NCI-H2196 treated with DMSO at 0.1 percent for 48 hours (cell line): Measurements from ENCODE around the gene SNX30.
A peak's percentile ranks its signal among the peaks of the same experiment; 100 is the strongest.
"Not testable (repeated sequence)": the region's sequence is repeated elsewhere in the genome, so short reads cannot be mapped to it uniquely, and the experiment has no call there.

ENCODE experiments used
- DNase-seq: peaks from one replicate; lab custom pipeline; 2025; ENCODE audit not compliant: unreplicated experiment; lab: John Stamatoyannopoulos, UW

SNX30 gene, protein sequence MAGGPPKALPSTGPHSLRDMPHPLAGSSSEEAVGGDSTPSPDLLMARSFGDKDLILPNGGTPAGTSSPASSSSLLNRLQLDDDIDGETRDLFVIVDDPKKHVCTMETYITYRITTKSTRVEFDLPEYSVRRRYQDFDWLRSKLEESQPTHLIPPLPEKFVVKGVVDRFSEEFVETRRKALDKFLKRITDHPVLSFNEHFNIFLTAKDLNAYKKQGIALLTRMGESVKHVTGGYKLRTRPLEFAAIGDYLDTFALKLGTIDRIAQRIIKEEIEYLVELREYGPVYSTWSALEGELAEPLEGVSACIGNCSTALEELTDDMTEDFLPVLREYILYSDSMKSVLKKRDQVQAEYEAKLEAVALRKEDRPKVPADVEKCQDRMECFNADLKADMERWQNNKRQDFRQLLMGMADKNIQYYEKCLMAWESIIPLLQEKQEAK

GRCh38 chr9:112750016-112750763 is at the start of gene SNX30:
Gene SNX30, plus strand, starts transcription at chr9:112750760. Its CDS starts 242 bp downstream, at chr9:112751002.
- DNase-seq = peak; percentile 82

DNA sequence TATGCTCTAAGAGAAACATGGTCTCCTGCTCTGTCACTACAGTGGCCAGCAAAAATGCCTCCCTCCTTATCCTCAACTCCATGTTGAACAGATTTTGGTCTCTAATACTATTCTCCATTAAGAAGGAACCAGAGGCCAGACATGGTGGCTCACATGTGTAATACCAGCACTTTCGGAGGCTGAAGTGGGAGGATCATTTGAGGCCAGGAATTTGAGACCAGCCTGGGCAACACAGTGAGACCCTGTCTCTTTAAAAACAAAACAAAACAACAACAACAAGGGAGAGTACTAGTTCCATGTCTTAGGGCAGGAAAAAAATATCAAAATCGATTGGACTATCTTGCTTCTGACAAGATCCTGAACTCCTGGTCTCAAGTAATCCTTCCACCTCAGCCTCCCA is 47.3 kb upstream of the SNX30 start:
- no peak for DNase-seq

DNA sequence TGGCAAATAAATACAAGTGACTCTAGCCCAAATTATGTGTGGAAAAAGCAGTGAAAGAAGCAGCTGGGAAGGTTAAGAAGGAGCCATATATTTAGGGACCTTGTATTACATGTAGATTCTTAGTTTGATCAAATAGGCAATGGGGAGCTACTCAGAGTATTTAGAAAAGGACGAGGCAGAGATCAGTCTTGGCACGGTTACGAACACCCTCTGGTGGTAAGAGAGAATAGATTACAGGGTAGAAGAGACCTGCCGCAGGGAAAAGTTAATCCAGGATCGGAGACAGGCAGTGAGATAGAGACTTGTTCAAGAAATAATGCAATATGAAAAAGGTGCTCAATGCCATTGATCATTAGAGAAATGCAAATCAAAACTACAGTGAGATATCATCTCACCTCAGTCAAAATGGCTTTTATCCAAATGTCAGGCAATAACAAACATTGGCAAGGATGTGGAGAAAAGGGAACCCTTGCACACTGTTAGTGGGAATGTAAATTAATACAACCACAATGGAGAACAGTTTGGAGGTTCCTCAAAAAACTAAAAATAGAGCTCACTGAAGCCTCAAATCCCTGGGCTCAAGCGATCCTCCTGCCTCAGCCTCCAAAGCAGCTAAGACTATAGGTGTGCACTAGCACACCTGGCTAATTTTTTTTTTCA is 44.7 kb upstream of the SNX30 start:
- DNase-seq = no peak

DNA sequence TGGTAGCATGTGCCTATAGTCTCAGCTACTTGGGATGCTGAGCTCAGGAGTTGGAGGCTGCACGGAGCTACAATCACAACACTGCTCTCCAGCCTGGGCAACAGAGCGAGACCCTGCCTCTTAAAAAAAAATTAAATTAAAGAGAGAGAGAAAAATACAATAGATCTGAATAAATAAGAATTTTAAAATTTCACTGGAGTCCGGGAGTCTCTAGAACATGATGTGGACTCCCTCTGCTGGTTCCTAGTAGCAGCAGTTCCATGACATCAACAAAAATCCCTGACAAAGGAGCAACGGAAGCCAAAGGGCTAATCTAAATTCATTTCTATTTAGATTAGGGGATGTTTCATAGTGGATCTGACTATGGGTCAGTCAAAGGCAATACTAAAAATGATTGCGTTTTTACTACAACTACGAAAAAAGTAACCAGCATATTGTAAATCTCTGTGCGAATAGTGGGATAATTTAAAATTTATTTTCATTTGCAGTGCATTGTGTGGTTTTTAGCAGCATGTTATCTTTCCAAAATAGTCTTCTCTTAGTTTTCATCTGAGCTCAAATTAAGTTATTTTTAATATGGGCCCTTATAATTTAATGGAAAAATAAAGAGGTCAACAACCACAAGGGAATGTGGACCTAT is 39.4 kb upstream of the SNX30 start:
- DNase-seq = peak; percentile 24

DNA sequence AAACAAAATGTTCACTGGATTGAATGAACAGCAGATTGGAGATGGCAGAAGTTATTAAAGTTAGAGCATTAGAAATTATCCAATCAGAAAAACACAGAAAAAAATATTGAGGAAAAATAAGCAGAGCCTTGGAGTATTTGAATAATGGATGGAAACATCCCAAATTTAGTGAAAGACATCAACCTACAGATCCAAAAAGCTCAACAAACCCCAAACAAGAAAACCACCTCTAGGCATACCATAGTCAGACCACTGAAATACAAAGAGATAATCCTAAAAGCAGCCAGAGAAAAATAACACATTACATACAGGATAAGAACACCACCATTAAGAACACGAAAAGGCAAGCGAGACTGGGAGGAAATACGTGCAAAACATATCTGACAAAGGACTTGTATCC is 37.9 kb upstream of the SNX30 start:
- DNase-seq = no peak

DNA sequence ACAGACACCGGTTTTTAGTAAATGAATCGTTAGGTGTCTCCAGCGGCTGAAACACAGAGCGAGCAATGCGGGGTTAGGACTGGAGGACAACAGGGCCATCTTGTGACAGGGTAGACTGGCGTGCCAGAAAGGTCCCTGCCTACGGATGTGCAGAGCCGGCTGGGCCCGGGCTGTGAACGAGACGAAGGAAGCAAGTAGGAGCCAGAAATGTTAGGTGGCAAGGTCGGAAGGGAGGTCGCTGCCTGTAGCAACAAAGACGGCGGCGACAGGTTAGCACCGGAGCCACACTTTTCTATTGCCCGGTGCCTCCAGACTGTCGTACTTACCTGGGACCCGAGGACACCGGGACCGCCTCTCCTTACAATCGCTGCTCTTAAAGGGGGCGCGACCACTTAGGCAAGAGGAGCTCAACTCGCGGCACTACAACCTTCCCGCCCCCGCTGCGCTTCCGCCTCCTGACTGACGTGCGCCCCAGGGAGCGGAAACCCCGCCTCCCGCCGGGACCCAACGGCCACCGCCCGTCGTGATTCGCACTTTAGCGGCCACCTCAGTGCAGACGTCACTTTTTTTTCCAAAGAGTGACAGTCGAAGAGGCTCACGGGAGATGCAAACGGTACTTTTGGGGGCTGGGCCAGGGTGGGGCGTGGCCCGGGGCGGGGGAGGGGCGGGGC is 32.8 kb upstream of the SNX30 start, which contains the start of gene INIP:
Gene INIP, minus strand, starts transcription at position 457 of the 671 bp plus-strand sequence. CDS start 1,632 bp downstream, outside the sequence.
- peak; percentile 94 for DNase-seq

DNA sequence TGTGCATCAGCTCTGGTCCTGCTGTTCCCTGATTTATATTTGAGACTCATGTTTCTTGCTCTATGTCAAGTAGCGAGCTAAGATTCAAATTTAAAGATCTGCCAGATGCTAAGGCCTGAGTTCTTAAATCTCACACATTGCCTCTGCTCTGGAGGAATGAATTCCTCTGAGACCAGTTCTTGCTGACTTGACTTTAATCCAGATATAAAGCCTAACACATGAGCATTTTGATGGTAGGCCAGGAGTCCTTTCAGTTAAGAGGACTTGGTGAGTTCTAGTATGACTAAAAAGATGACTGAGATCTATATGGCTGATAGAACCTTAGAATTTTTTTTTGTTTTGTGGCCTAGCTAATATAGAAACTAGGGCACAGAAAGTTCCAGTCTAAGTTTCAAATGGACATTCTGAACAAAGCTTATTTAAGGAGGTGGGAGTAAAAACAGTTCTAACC is 31.3 kb upstream of the SNX30 start:
- DNase-seq = no peak

DNA sequence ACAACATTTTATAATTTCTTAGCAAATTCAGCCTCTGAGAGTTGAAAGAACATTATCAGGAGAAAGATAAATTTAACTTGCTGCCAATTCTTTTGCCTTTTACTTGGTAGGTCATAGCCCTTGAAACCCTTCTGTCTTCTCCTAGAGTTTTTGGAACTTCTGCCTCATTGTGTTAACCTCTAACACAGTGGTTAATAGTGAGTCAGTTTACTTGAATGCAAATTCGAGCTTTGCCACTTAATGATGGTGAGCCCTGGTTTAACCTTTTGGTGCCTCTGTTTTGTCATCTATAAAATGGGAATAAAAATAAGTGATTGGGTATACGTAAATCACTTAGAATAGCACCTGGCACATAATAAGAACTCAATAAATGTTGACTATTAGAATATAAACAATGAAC is 30.9 kb upstream of the SNX30 start:
- no peak for DNase-seq

GRCh38 chr9:112720113-112720780 is 30.3 kb upstream of the SNX30 start:
- DNase-seq = no peak

- not testable (repeated sequence) for DNase-seq
Measured at GRCh38 chr9:112722749-112723148, 27.8 kb upstream of the SNX30 start.

- no peak for DNase-seq
Measured at GRCh38 chr9:112725961-112726360, 24.6 kb upstream of the SNX30 start.

DNA sequence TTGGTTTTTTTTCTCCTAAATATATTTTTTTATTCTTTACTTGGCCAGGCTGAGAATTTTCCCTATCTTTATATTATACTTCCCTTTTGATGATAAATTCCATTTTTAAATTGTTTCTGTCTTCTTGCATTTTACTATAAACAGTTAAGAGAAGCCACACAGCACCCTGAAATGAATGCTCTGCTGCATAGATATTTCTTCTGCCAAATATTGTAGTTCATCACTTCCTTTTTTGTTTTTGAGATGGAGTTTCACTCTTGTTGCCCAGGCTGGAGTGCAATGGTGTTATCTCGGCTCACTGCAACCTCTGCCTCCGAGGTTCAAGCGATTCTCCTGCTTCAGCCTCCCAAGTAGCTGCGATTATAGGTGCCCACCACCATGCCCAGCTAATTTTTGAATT is 24.1 kb upstream of the SNX30 start:
- no peak for DNase-seq

DNA sequence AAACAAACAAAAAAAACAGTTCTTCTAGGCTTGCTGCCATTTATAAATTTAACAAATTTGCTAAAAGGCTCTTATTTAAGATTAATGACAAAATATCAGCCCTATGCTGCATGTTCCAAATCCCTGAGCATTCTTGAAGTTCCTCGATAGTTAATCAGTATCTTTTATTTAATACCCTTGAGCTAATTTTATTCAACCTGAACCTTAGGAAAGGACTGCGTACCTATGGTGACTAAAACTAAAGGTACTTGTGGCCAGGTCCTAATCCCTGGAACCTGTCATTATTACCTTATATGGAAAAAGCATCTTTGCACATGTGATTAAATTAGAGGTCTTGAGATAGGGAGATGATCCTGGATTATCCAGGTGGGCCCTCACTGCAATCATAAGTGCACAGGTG is 22.2 kb upstream of the SNX30 start:
- DNase-seq = no peak

GRCh38 chr9:112731971-112732370 is 18.6 kb upstream of the SNX30 start:
- DNase-seq = no peak

GRCh38 chr9:112734892-112735291 is 15.7 kb upstream of the SNX30 start:
- DNase-seq = no peak

- DNase-seq = no peak
Measured at GRCh38 chr9:112743216-112743836, 7.2 kb upstream of the SNX30 start.

- no peak for DNase-seq
Measured at GRCh38 chr9:112744177-112744576, 6.4 kb upstream of the SNX30 start.

- DNase-seq = no peak
Measured at GRCh38 chr9:112747094-112747493, 3.5 kb upstream of the SNX30 start.

GRCh38 chr9:112750764-112751055 is 150 bp downstream of the SNX30 start:
- DNase-seq = no peak
